Osteoblast (primary cell): ENCODE measurements around the gene CHCT1. TPM values are rescaled to one million over a fixed set of nuclear protein-coding genes. Genes with fewer than 3 reads are reported as not detected.

ENCODE experiments used
- DNase-seq: peaks from one replicate; pipeline ENCODE4 v3.0.0; 2011; ENCODE audit warnings: low spot score, mixed read lengths; ENCODE audit not compliant: insufficient read length; ENCODE audit errors: missing footprints
- H2AFZ ChIP-seq: 2 replicates; pipeline ENCODE4 v1.6.0; 2011; ENCODE audit warnings: mild to moderate bottlenecking, low read length
- H3K27ac ChIP-seq: 2 replicates; pipeline ENCODE4 v1.5.1; 2011; ENCODE audit warnings: mild to moderate bottlenecking, low read depth, low read length, moderate library complexity
- H3K27me3 ChIP-seq: 2 replicates; pipeline ENCODE4 v1.6.0; 2012; ENCODE audit warnings: mild to moderate bottlenecking, control low read depth, inconsistent platforms, low read length, moderate library complexity; ENCODE audit not compliant: insufficient read depth
- H3K36me3 ChIP-seq: 2 replicates; pipeline ENCODE4 v1.5.1; 2011; ENCODE audit warnings: mild to moderate bottlenecking, low read length, control low read depth, moderate library complexity; ENCODE audit not compliant: insufficient read depth
- H3K4me1 ChIP-seq: 2 replicates; pipeline ENCODE4 v1.5.1; 2011; ENCODE audit warnings: mild to moderate bottlenecking, low read length, control low read depth, moderate library complexity; ENCODE audit not compliant: insufficient read depth
- H3K4me2 ChIP-seq: 2 replicates; pipeline ENCODE4 v1.6.0; 2011; ENCODE audit warnings: mild to moderate bottlenecking, low read length; ENCODE audit not compliant: insufficient read depth
- H3K4me3 ChIP-seq: fragments of 200-600 bp; sonication (generic); 3 replicates; pipeline ENCODE4 v1.5.1; 2012; ENCODE audit warnings: mild to moderate bottlenecking, low read length, inconsistent platforms; ENCODE audit not compliant: insufficient read depth
- H3K79me2 ChIP-seq: 2 replicates; pipeline ENCODE4 v1.6.0; 2012; ENCODE audit warnings: mild to moderate bottlenecking, low read length, control low read depth, inconsistent platforms; ENCODE audit not compliant: insufficient read depth
- H3K9me3 ChIP-seq: 2 replicates; pipeline ENCODE4 v1.5.1; 2011; ENCODE audit warnings: low read depth, low read length, control low read depth
- H4K20me1 ChIP-seq: 2 replicates; pipeline ENCODE4 v1.6.0; 2012; ENCODE audit warnings: mild to moderate bottlenecking, low read length, control low read depth; ENCODE audit not compliant: insufficient read depth
- CTCF ChIP-seq: IDR thresholded peaks from 2 replicates; pipeline ENCODE4 v1.5.1; 2011; ENCODE audit warnings: mild to moderate bottlenecking, low read depth, low read length, moderate library complexity; ENCODE audit errors: extremely low read depth
- total RNA-seq: library from RNA; depleted of rRNA; stranded (reverse); fragments of >200 nt; gene quantifications from 2 replicates; pipeline ENCODE4 v1.2.3, GENCODE V29; 2012

The CHCT1 gene
- total RNA-seq, 1 donor = not detected

GRCh38 chr17:60395508-60396065, 26.7 kb upstream of the CHCT1 start:
- no peak for TF ChIP-seq CTCF
- H3K27ac ChIP-seq = no peak overlapping the region
- no peak overlapping the region for H3K4me3 ChIP-seq
- no peaks in the 10 kb centered on the region for H3K27me3 ChIP-seq
- no peak overlapping the region for H2AFZ ChIP-seq
- H3K4me1 ChIP-seq = peaks cover 7% of the 10 kb centered on the region
- H3K36me3 ChIP-seq = no peaks in the 10 kb centered on the region
- no peak for DNase-seq
- H4K20me1 ChIP-seq = no peaks in the 10 kb centered on the region
- H3K79me2 ChIP-seq = peaks cover 12% of the 10 kb centered on the region
- no peaks in the 10 kb centered on the region for H3K9me3 ChIP-seq
- no peak overlapping the region for H3K4me2 ChIP-seq

- Histone ChIP-seq H2AFZ (no peak overlapping the region), H3K4me3 (no peak overlapping the region), H4K20me1 (no peaks in the 10 kb centered on the region), H3K27ac (no peak overlapping the region), H3K9me3 (no peaks in the 10 kb centered on the region), H3K4me1 (peaks cover 5% of the 10 kb centered on the region), H3K36me3 (no peaks in the 10 kb centered on the region), H3K79me2 (peaks cover 4% of the 10 kb centered on the region), H3K4me2 (no peak overlapping the region), H3K27me3 (no peaks in the 10 kb centered on the region)
- no peak for TF ChIP-seq CTCF
- no peak for DNase-seq
Measured at GRCh38 chr17:60396412-60396811, 25.9 kb upstream of the CHCT1 start.

GRCh38 chr17:60398227-60398959, 23.9 kb upstream of the CHCT1 start:
- Histone ChIP-seq H3K4me3 (no peak overlapping the region), H3K9me3 (no peaks in the 10 kb centered on the region), H2AFZ (no peak overlapping the region), H3K79me2 (no peaks in the 10 kb centered on the region), H3K36me3 (no peaks in the 10 kb centered on the region), H3K27me3 (no peaks in the 10 kb centered on the region), H3K4me2 (no peak overlapping the region), H4K20me1 (no peaks in the 10 kb centered on the region), H3K27ac (no peak overlapping the region), H3K4me1 (no peaks in the 10 kb centered on the region)
- TF ChIP-seq CTCF = no peak
- no peak for DNase-seq

GRCh38 chr17:60401819-60402218, 20.5 kb upstream of the CHCT1 start:
- TF ChIP-seq CTCF = no peak
- Histone ChIP-seq H3K4me2 (no peak overlapping the region), H2AFZ (no peak overlapping the region), H3K36me3 (no peaks in the 10 kb centered on the region), H3K79me2 (no peaks in the 10 kb centered on the region), H4K20me1 (no peaks in the 10 kb centered on the region), H3K27ac (no peak overlapping the region), H3K4me3 (no peak overlapping the region), H3K9me3 (no peaks in the 10 kb centered on the region), H3K27me3 (no peaks in the 10 kb centered on the region), H3K4me1 (no peaks in the 10 kb centered on the region)
- DNase-seq = no peak
